Measurements from ENCODE around the gene KCNQ1OT1. TPM values are rescaled to one million over a fixed set of nuclear protein-coding genes. Genes with fewer than 3 reads are reported as not detected.

KCNQ1OT1 gene
- total RNA-seq, 1 experiment from 2014 or later: 2.4 TPM

GRCh38 chr11:2725368-2726300 lies 25.8 kb upstream of the KCNQ1OT1 start:
- Mint-ChIP-seq H3K4me3 (no peak overlapping the region), H3K36me3 (no peaks in the 10 kb centered on the region; the same call in 1 of the 2 replicates), H3K27ac (no peak overlapping the region), H3K9me3 (peaks cover 9% of the 10 kb centered on the region; the same call in 1 of the 2 replicates), H3K27me3 (ENCODE audit: low read depth) (peaks cover 96% of the 10 kb centered on the region), H3K4me1 (peaks cover 14% of the 10 kb centered on the region)
- ChIA-PET POLR2A (no interaction called here), CTCF (interaction anchor here (1.3 to 1.5 kb wide), 2 partner anchors 166 to 195 kb away, joined by 3 to 5 read pairs; no protein-coding TSS in a partner anchor)
- TF ChIP-seq PREB (CRISPR knock-in tag; IDR thresholded peaks at IDR 0.05; ENCODE audit: borderline replicate concordance): no peak
- TF ChIP-seq GTF2I (CRISPR knock-in tag; conservative IDR thresholded peaks at IDR 0.05): no peak
- no peak for TF ChIP-seq ETV6 (CRISPR knock-in tag; IDR thresholded peaks at IDR 0.05)
- TF ChIP-seq TCF7 (CRISPR knock-in tag; IDR thresholded peaks at IDR 0.05; ENCODE audit: low read depth): no peak
- no peak for TF ChIP-seq SP1 (CRISPR knock-in tag; conservative IDR thresholded peaks at IDR 0.05)
- TF ChIP-seq STAT6 (CRISPR knock-in tag; conservative IDR thresholded peaks at IDR 0.05; ENCODE audit: low read depth): no peak
- DNase-seq (ENCODE audit: low spot score) (no peak), ATAC-seq (no peak)

- no peak for TF ChIP-seq ZNF671 (CRISPR knock-in tag; IDR thresholded peaks at IDR 0.05)
- TF ChIP-seq ATF2 (CRISPR knock-in tag; IDR thresholded peaks at IDR 0.05; ENCODE audit: borderline replicate concordance, low read depth): no peak
- TF ChIP-seq TCF7 (CRISPR knock-in tag; IDR thresholded peaks at IDR 0.05; ENCODE audit: low read depth): no peak
- no peak for TF ChIP-seq JUN (CRISPR knock-in tag; IDR thresholded peaks at IDR 0.05)
- no peak for TF ChIP-seq EMX1 (CRISPR knock-in tag; IDR thresholded peaks at IDR 0.05)
- TF ChIP-seq MLX (CRISPR knock-in tag; IDR thresholded peaks at IDR 0.05): no peak
- no peak for TF ChIP-seq ZNF416 (CRISPR knock-in tag; IDR thresholded peaks at IDR 0.05)
- TF ChIP-seq ZNF396 (CRISPR knock-in tag; IDR thresholded peaks at IDR 0.05; ENCODE audit: borderline replicate concordance): no peak
- no peak for TF ChIP-seq PRRX2 (CRISPR knock-in tag; IDR thresholded peaks at IDR 0.05)
- TF ChIP-seq TP53 (CRISPR knock-in tag; IDR thresholded peaks at IDR 0.05): no peak
- TF ChIP-seq FOXJ3 (CRISPR knock-in tag; IDR thresholded peaks at IDR 0.05; ENCODE audit: borderline replicate concordance): no peak
- TF ChIP-seq MXD4 (CRISPR knock-in tag; IDR thresholded peaks at IDR 0.05; ENCODE audit: borderline replicate concordance): no peak
- no peak for TF ChIP-seq IRF2 (CRISPR knock-in tag; IDR thresholded peaks at IDR 0.05; ENCODE audit: borderline replicate concordance, low read depth)
- TF ChIP-seq ARID4B (CRISPR knock-in tag; IDR thresholded peaks at IDR 0.05; ENCODE audit: borderline replicate concordance): no peak
- ATAC-seq (no peak), DNase-seq (ENCODE audit: low spot score) (no peak)
- ChIA-PET CTCF (interaction anchor here (0.8 to 1.5 kb wide), 3 partner anchors 32 to 194 kb away, joined by 3 to 5 read pairs (median 4); no protein-coding TSS in a partner anchor), POLR2A (no interaction called here)
- Mint-ChIP-seq H3K27ac (no peak overlapping the region), H3K27me3 (ENCODE audit: low read depth) (peaks cover 96% of the 10 kb centered on the region), H3K9me3 (peaks cover 9% of the 10 kb centered on the region; the same call in 1 of the 2 replicates), H3K36me3 (no peaks in the 10 kb centered on the region; the same call in 1 of the 2 replicates), H3K4me1 (peaks cover 22% of the 10 kb centered on the region), H3K4me3 (no peak overlapping the region)
Observed at GRCh38 chr11:2724653-2725367, 25.0 kb upstream of the KCNQ1OT1 start.
